Stimulated activated CD4-positive, alpha-beta T cell treated with anti-CD3 and anti-CD28 coated beads, Interleukin-1b, Interleukin-23, amount 100 ng/mL, for 1 hour (primary cell): ENCODE measurements around the gene ZNF423.

ENCODE experiments used
- DNase-seq, 2 donors: peaks; one replicate each; pipeline ENCODE4 v3.0.0-alpha.2; 2020; ENCODE audit warnings: low read depth in 2 of 2

The ZNF423 gene

GRCh38 chr16:49459953-49460735 lies 395.8 kb downstream of the ZNF423 start:
- DNase-seq, result no peak

GRCh38 chr16:49458656-49459445 lies 397.1 kb downstream of the ZNF423 start:
- no peak for DNase-seq

GRCh38 chr16:49458243-49458642 lies 397.7 kb downstream of the ZNF423 start:
- no peak for DNase-seq

GRCh38 chr16:49457196-49457595 lies 398.7 kb downstream of the ZNF423 start:
- DNase-seq, result no peak

GRCh38 chr16:49456763-49457162 lies 399.1 kb downstream of the ZNF423 start:
- no peak for DNase-seq

GRCh38 chr16:49455991-49456745 lies 399.7 kb downstream of the ZNF423 start:
- no peak for DNase-seq

GRCh38 chr16:49455181-49455990 lies 400.5 kb downstream of the ZNF423 start:
- no peak for DNase-seq

- no peak for DNase-seq
Observed at GRCh38 chr16:49454426-49455180, 401.3 kb downstream of the ZNF423 start.

GRCh38 chr16:49453983-49454382 lies 401.9 kb downstream of the ZNF423 start:
- no peak for DNase-seq

- DNase-seq, result no peak
Observed at GRCh38 chr16:49453021-49453420, 402.9 kb downstream of the ZNF423 start.

- DNase-seq, result no peak
Observed at GRCh38 chr16:49452578-49452977, 403.3 kb downstream of the ZNF423 start.

- no peak for DNase-seq
Observed at GRCh38 chr16:49452108-49452507, 403.8 kb downstream of the ZNF423 start.

- DNase-seq, result no peak
Observed at GRCh38 chr16:49446805-49447204, 409.1 kb downstream of the ZNF423 start.

- DNase-seq, result no peak
Observed at GRCh38 chr16:49443576-49443975, 412.3 kb downstream of the ZNF423 start.

GRCh38 chr16:49442805-49443204 lies 413.1 kb downstream of the ZNF423 start:
- DNase-seq, result no peak

- DNase-seq, result peak in 1 of 2 donors; percentile 37
Observed at GRCh38 chr16:49441366-49441780, 414.5 kb downstream of the ZNF423 start.

GRCh38 chr16:49440156-49441065 lies 415.5 kb downstream of the ZNF423 start:
- DNase-seq, result no peak

- DNase-seq, result no peak
Observed at GRCh38 chr16:49439676-49440075, 416.2 kb downstream of the ZNF423 start.

- no peak for DNase-seq
Observed at GRCh38 chr16:49439050-49439449, 416.9 kb downstream of the ZNF423 start.
